Neuronal stem cell (in vitro differentiated cells): ENCODE measurements around the gene PLEKHF1.

ENCODE experiments used
- DNase-seq: peaks from one replicate; pipeline ENCODE4 v3.0.0-alpha.2; 2013; ENCODE audit warnings: low spot score
- H2AFZ ChIP-seq: one replicate; pipeline ENCODE4 v1.6.1; 2013; ENCODE audit warnings: mild to moderate bottlenecking, low read length, inconsistent platforms
- H2AK5ac ChIP-seq: 2 replicates; pipeline ENCODE4 v1.6.1; 2013; ENCODE audit warnings: low read depth, mild to moderate bottlenecking, inconsistent platforms, low read length, moderate library complexity, mixed read lengths
- H2BK120ac ChIP-seq: 2 replicates; pipeline ENCODE4 v1.6.1; 2013; ENCODE audit warnings: low read depth, mild to moderate bottlenecking, inconsistent platforms, low read length, moderate library complexity, mixed read lengths
- H2BK12ac ChIP-seq: one replicate; pipeline ENCODE4 v1.6.1; 2013; ENCODE audit warnings: low read length, inconsistent platforms
- H2BK15ac ChIP-seq: 2 replicates; pipeline ENCODE4 v1.6.1; 2013; ENCODE audit warnings: mild to moderate bottlenecking, low read length, inconsistent platforms, mixed read lengths
- H2BK5ac ChIP-seq: one replicate; pipeline ENCODE4 v1.6.1; 2013; ENCODE audit warnings: inconsistent platforms, mild to moderate bottlenecking, low read length, moderate library complexity
- H3K14ac ChIP-seq: one replicate; pipeline ENCODE4 v1.6.1; 2013; ENCODE audit warnings: low read length, inconsistent platforms
- H3K18ac ChIP-seq: 2 replicates; pipeline ENCODE4 v1.6.1; 2013; ENCODE audit warnings: low read length, inconsistent platforms
- H3K23ac ChIP-seq: 2 replicates; pipeline ENCODE4 v1.6.1; 2013; ENCODE audit warnings: low read depth, mild to moderate bottlenecking, mixed read lengths, low read length, inconsistent platforms; ENCODE audit not compliant: poor library complexity
- H3K27ac ChIP-seq: replicated peaks from 3 replicates; pipeline ENCODE4 v1.5.1; 2013; ENCODE audit warnings: low read length, inconsistent platforms
- H3K27me3 ChIP-seq, 3 experiments: 2 replicates each; pipeline ENCODE4 v1.6.1; 2013; ENCODE audit warnings: low read length in 3 of 3, mild to moderate bottlenecking in 2 of 3, inconsistent platforms in 1 of 3, low read depth in 1 of 3, mixed read lengths in 1 of 3, moderate library complexity in 1 of 3; ENCODE audit not compliant: control insufficient read depth in 3 of 3, insufficient read depth in 3 of 3
- H3K36me3 ChIP-seq, 2 donors: replicated peaks in 1 of 2; 2 replicates each; pipeline ENCODE4 v1.6.1; 2013; ENCODE audit warnings: low read length in 2 of 2; ENCODE audit not compliant: control insufficient read depth in 2 of 2, insufficient read depth in 2 of 2
- H3K4ac ChIP-seq: 2 replicates; pipeline ENCODE4 v1.6.1; 2013; ENCODE audit warnings: inconsistent platforms, mild to moderate bottlenecking, low read length, moderate library complexity
- H3K4me1 ChIP-seq, 2 donors: 1 replicate in 1 of 2; 2 replicates in 1 of 2; pipeline ENCODE4 v1.6.1; 2013; ENCODE audit warnings: low read length in 2 of 2, low read depth in 1 of 2; ENCODE audit not compliant: control insufficient read depth in 2 of 2, insufficient read depth in 1 of 2
- H3K4me2 ChIP-seq: one replicate; pipeline ENCODE4 v1.6.1; 2013; ENCODE audit warnings: mild to moderate bottlenecking, low read length, inconsistent platforms; ENCODE audit not compliant: insufficient read depth, poor library complexity, severe bottlenecking
- H3K4me3 ChIP-seq, 2 donors: 2 replicates each; pipeline ENCODE4 v1.5.1; 2013; ENCODE audit warnings: low read length in 2 of 2, mild to moderate bottlenecking in 2 of 2, inconsistent platforms in 1 of 2, moderate library complexity in 1 of 2
- H3K79me1 ChIP-seq: one replicate; pipeline ENCODE4 v1.6.1; 2013; ENCODE audit warnings: low read depth, mild to moderate bottlenecking, inconsistent platforms, low read length, moderate library complexity
- H3K9ac ChIP-seq: one replicate; pipeline ENCODE4 v1.6.1; 2013; ENCODE audit warnings: mild to moderate bottlenecking, low read depth, low read length, inconsistent platforms; ENCODE audit not compliant: poor library complexity
- H3K9me3 ChIP-seq, 2 donors: replicated peaks in 1 of 2; 2 replicates each; pipeline versions ENCODE3 to v1.6.1; 2013; ENCODE audit warnings: low read length in 2 of 2, mild to moderate bottlenecking in 2 of 2, inconsistent platforms in 1 of 2, low read depth in 1 of 2, mixed read lengths in 1 of 2, moderate library complexity in 1 of 2; ENCODE audit not compliant: control insufficient read depth in 2 of 2, insufficient read depth in 1 of 2
- H4K8ac ChIP-seq: one replicate; pipeline ENCODE4 v1.6.1; 2013; ENCODE audit warnings: low read depth, mild to moderate bottlenecking, inconsistent platforms, low read length, moderate library complexity
- H4K91ac ChIP-seq: one replicate; pipeline ENCODE4 v1.6.1; 2013; ENCODE audit warnings: low read length, low read depth, mild to moderate bottlenecking, inconsistent platforms; ENCODE audit not compliant: poor library complexity
- WGBS, 2 donors: extraction: QIAGEN DNeasy Blood & Tissue Kit; methylation state at CpG; one replicate each; pipeline ENCODE4 v1.1.7; 2013; ENCODE audit warnings: missing lambda C conversion rate in 2 of 2, mixed read lengths in 1 of 2; ENCODE audit not compliant: insufficient read length in 2 of 2, insufficient replicate concordance in 1 of 2; ENCODE audit errors: extremely low coverage in 2 of 2; 5-methylcytosine and 5-hydroxymethylcytosine counted together

The PLEKHF1 gene

DNA sequence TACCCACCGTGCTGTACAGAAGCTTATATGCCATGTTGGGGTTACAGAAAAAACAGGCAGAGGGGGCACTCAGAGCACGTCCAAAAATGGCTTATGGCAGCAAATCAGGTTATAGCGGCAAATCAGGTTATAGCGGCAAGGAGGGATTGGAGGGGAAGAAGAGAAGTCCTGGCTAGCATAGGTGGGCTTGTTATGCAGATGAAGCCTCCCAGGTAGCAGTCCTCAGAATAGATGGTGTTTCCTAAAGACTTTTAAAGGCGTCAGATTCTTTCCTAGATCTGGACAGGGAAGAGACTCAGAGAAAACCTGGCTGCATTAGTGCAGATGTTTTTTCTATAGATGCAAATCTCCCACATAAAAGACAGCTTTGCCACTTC, 19.8 kb upstream of the PLEKHF1 start:
- Histone ChIP-seq H4K8ac (no peak overlapping the region), H3K4me3 (no peak overlapping the region), H3K4ac (no peak overlapping the region), H3K9me3 (no peaks in the 10 kb centered on the region), H2AFZ (peak overlapping the region; percentile 4), H3K36me3 (no peaks in the 10 kb centered on the region), H3K14ac (no peak overlapping the region), H3K4me2 (no peak overlapping the region), H3K27ac (no peak overlapping the region), H2BK15ac (no peak overlapping the region), H4K91ac (no peak overlapping the region), H3K9ac (no peak overlapping the region), H3K4me1 (no peaks in the 10 kb centered on the region), H3K79me1 (no peaks in the 10 kb centered on the region), H2AK5ac (no peak overlapping the region), H3K18ac (no peak overlapping the region), H3K27me3 (peaks cover 0 to 24% (median 0%) of the 10 kb centered on the region in 3 experiments), H2BK120ac (no peak overlapping the region), H2BK5ac (no peak overlapping the region), H2BK12ac (no peak overlapping the region), H3K23ac (no peak overlapping the region)
- no peak for DNase-seq
- no CpG with 5 or more reads among the region's 5 CpGs for WGBS, 2 donors

DNA sequence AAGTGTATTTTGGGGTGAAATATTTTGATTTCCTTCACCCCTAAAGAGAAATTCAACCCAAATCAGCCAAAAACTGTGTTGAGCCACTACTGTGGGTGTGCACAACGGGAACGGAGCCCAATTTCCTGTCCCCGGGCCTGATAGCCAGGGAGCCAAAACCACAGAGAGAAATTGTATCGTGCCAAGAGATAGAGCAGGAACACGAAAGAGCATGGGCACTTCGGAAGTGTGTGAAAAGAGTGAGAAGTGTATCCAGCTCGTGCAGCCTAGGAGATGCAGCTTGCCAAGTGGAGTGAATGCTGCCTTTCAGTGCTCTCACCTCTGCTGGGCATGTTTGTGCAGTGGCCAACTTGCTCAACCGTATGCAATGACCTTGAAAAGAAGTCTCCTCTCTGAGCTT, 19.4 kb upstream of the PLEKHF1 start:
- peak overlapping the region; percentile 63 for H2BK12ac ChIP-seq
- H3K23ac ChIP-seq: no peak overlapping the region
- no peak overlapping the region for H4K91ac ChIP-seq
- WGBS, 2 donors: no CpG with 5 or more reads among the region's 8 CpGs
- no peaks in the 10 kb centered on the region for H3K79me1 ChIP-seq
- H2AFZ ChIP-seq: peak overlapping the region; percentile 4
- DNase-seq: no peak
- H3K4ac ChIP-seq: no peak overlapping the region
- peaks cover 0 to 24% (median 0%) of the 10 kb centered on the region in 3 experiments for H3K27me3 ChIP-seq
- no peak overlapping the region for H3K4me3 ChIP-seq
- H3K9ac ChIP-seq: no peak overlapping the region
- no peak overlapping the region for H2BK120ac ChIP-seq
- H3K4me1 ChIP-seq: no peaks in the 10 kb centered on the region
- H3K36me3 ChIP-seq: no peaks in the 10 kb centered on the region
- no peak overlapping the region for H2AK5ac ChIP-seq
- no peak overlapping the region for H3K4me2 ChIP-seq
- H3K14ac ChIP-seq: no peak overlapping the region
- no peak overlapping the region for H4K8ac ChIP-seq
- H2BK5ac ChIP-seq: no peak overlapping the region
- H2BK15ac ChIP-seq: no peak overlapping the region
- H3K27ac ChIP-seq: no peak overlapping the region
- no peaks in the 10 kb centered on the region for H3K9me3 ChIP-seq
- H3K18ac ChIP-seq: no peak overlapping the region

GRCh38 chr19:29650772-29651387, 14.4 kb upstream of the PLEKHF1 start:
- Histone ChIP-seq H3K27ac (no peak overlapping the region), H3K36me3 (no peaks in the 10 kb centered on the region), H3K4me3 (no peak overlapping the region), H3K9me3 (no peaks in the 10 kb centered on the region), H2BK15ac (no peak overlapping the region), H3K27me3 (peaks cover 0 to 7% (median 2%) of the 10 kb centered on the region in 3 experiments), H2BK120ac (no peak overlapping the region), H2BK12ac (no peak overlapping the region), H2AK5ac (no peak overlapping the region), H3K4me2 (no peak overlapping the region), H2AFZ (no peak overlapping the region), H3K4me1 (no peaks in the 10 kb centered on the region), H3K9ac (no peak overlapping the region), H3K14ac (no peak overlapping the region), H3K18ac (no peak overlapping the region), H4K91ac (no peak overlapping the region), H2BK5ac (no peak overlapping the region), H3K4ac (no peak overlapping the region), H3K79me1 (no peaks in the 10 kb centered on the region), H3K23ac (no peak overlapping the region), H4K8ac (no peak overlapping the region)
- DNase-seq: no peak
- WGBS, 2 donors: no CpG with 5 or more reads among the region's 7 CpGs

DNA sequence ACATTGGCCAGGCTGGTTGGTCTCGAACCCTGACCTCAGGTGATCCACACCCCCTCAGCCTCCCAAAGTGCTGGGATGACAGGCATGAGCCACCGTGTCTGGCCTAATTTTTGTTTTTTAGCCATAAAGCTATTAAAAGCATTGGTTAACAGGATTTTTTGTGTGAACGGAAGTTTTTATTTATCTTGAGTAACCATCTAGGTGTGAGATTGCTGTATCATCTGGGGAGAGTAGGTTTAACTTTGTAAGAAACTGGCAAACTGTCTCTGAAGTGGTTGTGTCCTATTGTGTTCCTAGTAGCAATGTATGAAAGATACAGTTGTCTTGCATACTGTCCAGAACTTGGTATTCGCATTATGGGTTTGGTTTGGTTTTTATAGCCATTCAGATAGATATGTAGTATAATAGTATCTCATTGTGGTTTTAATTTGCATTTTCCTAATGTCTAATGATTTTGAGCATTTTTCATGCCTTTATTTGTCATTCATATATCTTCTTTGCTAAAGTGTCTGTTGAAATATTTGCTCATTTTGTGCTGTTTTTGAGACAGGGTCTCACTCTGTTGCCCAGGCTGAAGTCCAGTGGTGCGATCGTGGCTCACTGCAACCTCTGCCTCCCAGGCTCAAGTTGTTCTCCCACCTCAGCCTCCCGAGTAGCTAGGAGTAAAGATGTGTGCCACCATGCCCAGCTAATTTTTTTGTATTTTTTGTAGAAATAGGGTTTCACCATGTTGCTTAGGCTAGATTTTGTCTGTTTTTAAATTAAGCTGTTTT, 13.5 kb upstream of the PLEKHF1 start:
- no peak overlapping the region for H4K8ac ChIP-seq
- no peak overlapping the region for H2BK5ac ChIP-seq
- no peaks in the 10 kb centered on the region for H3K4me1 ChIP-seq
- H3K79me1 ChIP-seq: no peaks in the 10 kb centered on the region
- no peak overlapping the region for H3K18ac ChIP-seq
- no peak overlapping the region for H2AK5ac ChIP-seq
- H2BK15ac ChIP-seq: no peak overlapping the region
- H3K36me3 ChIP-seq: no peaks in the 10 kb centered on the region
- H4K91ac ChIP-seq: no peak overlapping the region
- H2BK120ac ChIP-seq: no peak overlapping the region
- no peak overlapping the region for H3K23ac ChIP-seq
- no peak overlapping the region for H3K4me2 ChIP-seq
- H3K14ac ChIP-seq: no peak overlapping the region
- DNase-seq: no peak
- H2AFZ ChIP-seq: no peak overlapping the region
- no peak overlapping the region for H3K4me3 ChIP-seq
- no peak overlapping the region for H3K27ac ChIP-seq
- H3K4ac ChIP-seq: no peak overlapping the region
- H3K9me3 ChIP-seq: no peaks in the 10 kb centered on the region
- no CpG with 5 or more reads among the region's 7 CpGs for WGBS, 2 donors
- H3K9ac ChIP-seq: no peak overlapping the region
- no peak overlapping the region for H2BK12ac ChIP-seq
- peaks cover 0 to 3% (median 2%) of the 10 kb centered on the region in 3 experiments for H3K27me3 ChIP-seq
